ENCODE data around the gene FAM110C. TPM values are rescaled to one million over a fixed set of nuclear protein-coding genes. Genes with fewer than 3 reads are reported as not detected.

Gene FAM110C
- total and polyA plus RNA-seq, 10 donors, result 0.13 to 2.2 (median 0.58) TPM

DNA sequence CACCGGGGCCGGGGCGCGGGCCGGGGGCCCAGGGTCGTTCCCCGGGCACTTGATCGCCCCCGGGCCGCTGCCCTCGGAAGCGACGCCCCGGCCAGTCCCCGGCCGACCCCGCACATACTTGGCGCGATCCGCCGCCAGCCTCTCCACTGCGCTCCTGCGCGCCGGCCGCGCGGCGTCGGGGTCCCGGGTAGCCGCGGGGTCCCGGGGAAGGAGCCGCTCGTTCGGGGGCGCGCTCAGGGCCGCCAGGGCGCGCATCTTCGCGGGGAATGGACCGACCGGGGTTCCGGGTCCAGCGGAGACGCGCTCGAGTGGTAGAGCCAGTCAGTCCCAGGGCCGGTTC is 204 bp downstream of the FAM110C start:
- no peak for DNase-seq
- Histone ChIP-seq H3K9me3 (no peaks in the 10 kb centered on the region), H3K4me3 (peak overlapping the region; percentile 42 to 75 (median 50)), H3K36me3 (no peaks in the 10 kb centered on the region), H3K27me3 (replicated peaks in 1 of 7) (peaks cover 0 to 91% (median 50%) of the 10 kb centered on the region in 7 donors), H3K4me1 (peaks cover 0 to 29% (median 21%) of the 10 kb centered on the region in 6 donors), H3K27ac (peak overlapping the region in 1 of 8 donors; percentile 66)
- TF ChIP-seq POLR2A (IDR thresholded peaks at IDR 0.05) (no peak), POLR2AphosphoS5 (IDR thresholded peaks at IDR 0.05) (no peak)
- TF ChIP-seq, protein P1, sequence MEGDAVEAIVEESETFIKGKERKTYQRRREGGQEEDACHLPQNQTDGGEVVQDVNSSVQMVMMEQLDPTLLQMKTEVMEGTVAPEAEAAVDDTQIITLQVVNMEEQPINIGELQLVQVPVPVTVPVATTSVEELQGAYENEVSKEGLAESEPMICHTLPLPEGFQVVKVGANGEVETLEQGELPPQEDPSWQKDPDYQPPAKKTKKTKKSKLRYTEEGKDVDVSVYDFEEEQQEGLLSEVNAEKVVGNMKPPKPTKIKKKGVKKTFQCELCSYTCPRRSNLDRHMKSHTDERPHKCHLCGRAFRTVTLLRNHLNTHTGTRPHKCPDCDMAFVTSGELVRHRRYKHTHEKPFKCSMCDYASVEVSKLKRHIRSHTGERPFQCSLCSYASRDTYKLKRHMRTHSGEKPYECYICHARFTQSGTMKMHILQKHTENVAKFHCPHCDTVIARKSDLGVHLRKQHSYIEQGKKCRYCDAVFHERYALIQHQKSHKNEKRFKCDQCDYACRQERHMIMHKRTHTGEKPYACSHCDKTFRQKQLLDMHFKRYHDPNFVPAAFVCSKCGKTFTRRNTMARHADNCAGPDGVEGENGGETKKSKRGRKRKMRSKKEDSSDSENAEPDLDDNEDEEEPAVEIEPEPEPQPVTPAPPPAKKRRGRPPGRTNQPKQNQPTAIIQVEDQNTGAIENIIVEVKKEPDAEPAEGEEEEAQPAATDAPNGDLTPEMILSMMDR (IDR thresholded peaks at IDR 0.05 in 8 of 11, conservative IDR thresholded peaks at IDR 0.05 in 3 of 11), result no peak
- intact Hi-C loops (cut with DNase I; ENCODE audit: low total_unique reads), result no loop called here
- 1 to 9% (median 4%) methylated on average over 20 to 52 of the region's 52 CpGs; no CpG with 5 or more reads in 1 of the 5 donors for WGBS, 5 donors

DNA sequence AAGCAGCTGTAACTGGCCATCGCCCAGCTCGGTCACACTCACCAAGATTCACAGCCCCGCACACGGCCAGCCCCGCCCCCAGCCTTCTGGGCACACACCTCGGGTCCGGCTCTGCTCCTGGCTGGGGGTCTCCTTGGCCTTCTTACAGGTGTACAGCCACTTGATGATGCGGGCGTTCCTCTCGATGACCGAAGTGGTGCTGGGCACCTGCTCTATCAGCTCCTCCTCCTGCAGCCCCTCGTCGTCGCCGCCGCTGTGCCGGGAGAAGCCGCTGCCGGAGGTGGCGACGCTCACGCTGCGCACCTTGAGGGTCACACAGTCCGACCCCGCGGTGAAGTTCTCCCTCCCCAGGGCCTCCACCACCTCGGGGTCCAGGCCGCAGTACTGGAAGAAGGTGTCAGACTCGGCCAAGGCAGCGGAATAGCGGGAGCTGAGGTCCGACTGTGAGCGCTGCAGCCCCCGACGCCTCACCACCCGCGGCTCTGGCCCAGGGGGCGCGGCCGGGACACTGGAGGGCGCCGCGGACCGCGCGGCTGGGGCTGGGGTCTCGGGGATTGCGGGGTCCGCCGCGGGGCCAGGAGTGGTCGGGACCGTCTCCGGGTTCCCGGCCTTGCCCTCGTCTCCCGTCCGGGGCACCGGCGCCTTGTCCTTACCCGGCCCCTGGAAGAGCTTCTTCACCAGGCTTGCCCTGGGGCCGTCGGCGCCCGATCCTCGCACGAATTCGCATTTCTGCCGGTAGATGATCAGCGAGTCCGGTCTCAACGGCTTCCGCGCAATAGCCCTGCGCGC is 769 bp downstream of the FAM110C start:
- WGBS, 5 donors, result 4 to 10% (median 7%) methylated on average over 30 to 76 of the region's 76 CpGs
- H3K4me3 ChIP-seq, result peak overlapping the region; percentile 42 to 75 (median 50)
- no peaks in the 10 kb centered on the region for H3K9me3 ChIP-seq
- DNase-seq, result no peak
- H3K4me1 ChIP-seq, result peaks cover 0 to 29% (median 21%) of the 10 kb centered on the region in 6 donors
- H3K27me3 ChIP-seq (replicated peaks in 1 of 7), result peaks cover 0 to 96% (median 50%) of the 10 kb centered on the region in 7 donors
- TF ChIP-seq, protein P1 (IDR thresholded peaks at IDR 0.05 in 8 of 11, conservative IDR thresholded peaks at IDR 0.05 in 3 of 11), result no peak
- TF ChIP-seq POLR2AphosphoS5 (IDR thresholded peaks at IDR 0.05) (no peak), POLR2A (IDR thresholded peaks at IDR 0.05) (no peak)
- no peaks in the 10 kb centered on the region for H3K36me3 ChIP-seq
- intact Hi-C loops (cut with DNase I; ENCODE audit: low total_unique reads), result no loop called here
- H3K27ac ChIP-seq, result no peak overlapping the region

DNA sequence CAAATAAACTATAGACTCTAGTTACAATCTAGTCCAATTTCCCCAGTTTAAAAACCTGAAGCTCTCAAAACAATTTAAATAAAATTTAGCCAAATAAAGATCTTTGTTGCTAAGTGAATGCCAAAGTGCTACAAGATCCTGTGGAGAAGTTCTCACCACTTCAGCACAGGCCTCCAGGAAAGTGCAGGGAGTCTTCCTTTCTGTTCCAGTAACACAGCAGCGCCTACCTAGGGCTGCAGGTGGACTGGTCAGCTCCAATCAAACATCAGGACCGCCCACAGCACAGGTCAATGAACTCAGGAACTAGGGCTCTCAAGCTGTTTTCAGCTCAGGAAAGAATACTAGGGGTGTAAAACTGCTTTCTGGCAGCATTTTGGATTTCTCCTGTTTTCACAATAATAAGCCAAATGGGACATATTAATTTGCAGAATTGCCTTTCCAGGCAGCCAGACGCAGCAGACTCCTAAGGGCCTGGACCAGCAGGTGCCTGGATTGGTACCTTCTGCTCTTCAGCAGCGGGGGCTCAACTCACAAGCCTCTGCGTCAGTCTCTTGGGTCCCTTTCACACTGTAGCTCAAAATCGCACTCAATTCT is 1.5 kb downstream of the FAM110C start:
- 33 to 49% (median 38%) methylated on average over 6 of the region's 6 CpGs for WGBS, 5 donors
- Histone ChIP-seq H3K4me3 (peak overlapping the region in 3 of 8 donors; percentile 44 to 75 (median 55)), H3K27me3 (replicated peaks in 1 of 7) (peaks cover 0 to 93% (median 50%) of the 10 kb centered on the region in 7 donors), H3K4me1 (peaks cover 0 to 29% (median 21%) of the 10 kb centered on the region in 6 donors), H3K36me3 (no peaks in the 10 kb centered on the region), H3K27ac (no peak overlapping the region), H3K9me3 (no peaks in the 10 kb centered on the region)
- DNase-seq, result no peak
- TF ChIP-seq POLR2AphosphoS5 (IDR thresholded peaks at IDR 0.05) (no peak), POLR2A (IDR thresholded peaks at IDR 0.05) (no peak)
- TF ChIP-seq, protein P1 (IDR thresholded peaks at IDR 0.05 in 8 of 11, conservative IDR thresholded peaks at IDR 0.05 in 3 of 11), result no peak
- intact Hi-C loops (cut with DNase I; ENCODE audit: low total_unique reads), result no loop called here

DNA sequence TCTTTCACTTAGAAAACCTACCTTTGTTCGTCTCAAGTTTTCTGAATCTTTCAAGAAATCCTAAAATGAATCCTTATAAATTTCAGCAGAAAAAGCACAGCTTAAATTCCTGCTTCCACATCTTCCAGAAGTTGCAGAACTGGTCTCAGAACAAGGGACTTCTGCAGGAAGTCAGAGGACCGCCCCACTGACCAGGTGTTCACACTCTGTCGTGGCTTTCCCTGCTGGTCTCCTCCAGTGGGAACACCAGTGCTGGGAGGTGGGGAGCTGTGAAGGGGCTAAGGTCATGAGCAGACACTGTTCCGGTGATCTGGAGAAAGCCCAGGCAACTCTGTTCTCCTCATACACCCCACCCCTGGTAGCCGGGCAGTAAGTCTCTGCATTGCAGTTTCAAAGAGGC is 3.5 kb downstream of the FAM110C start:
- H3K9me3 ChIP-seq, result no peaks in the 10 kb centered on the region
- intact Hi-C loops (cut with DNase I; ENCODE audit: low total_unique reads), result no loop called here
- 76 to 83% (median 77%) methylated on average over 5 of the region's 5 CpGs for WGBS, 5 donors
- no peak overlapping the region for H3K4me3 ChIP-seq
- H3K36me3 ChIP-seq, result no peaks in the 10 kb centered on the region
- peaks cover 0 to 83% (median 49%) of the 10 kb centered on the region in 7 donors for H3K27me3 ChIP-seq (replicated peaks in 1 of 7)
- no peak overlapping the region for H3K27ac ChIP-seq
- H3K4me1 ChIP-seq, result peaks cover 0 to 29% (median 21%) of the 10 kb centered on the region in 6 donors
- TF ChIP-seq, protein P1 (IDR thresholded peaks at IDR 0.05 in 8 of 11, conservative IDR thresholded peaks at IDR 0.05 in 3 of 11), result no peak
- TF ChIP-seq POLR2A (IDR thresholded peaks at IDR 0.05) (no peak), POLR2AphosphoS5 (IDR thresholded peaks at IDR 0.05) (no peak)
- DNase-seq, result no peak

Measured in spleen (tissue), 11 donors.